ENCODE results near the gene GAB4. TPM values are rescaled to one million over a fixed set of nuclear protein-coding genes. Genes with fewer than 3 reads are reported as not detected.

GAB4 gene
- total RNA-seq, 2 experiments from 2014 or later, result not detected

DNA sequence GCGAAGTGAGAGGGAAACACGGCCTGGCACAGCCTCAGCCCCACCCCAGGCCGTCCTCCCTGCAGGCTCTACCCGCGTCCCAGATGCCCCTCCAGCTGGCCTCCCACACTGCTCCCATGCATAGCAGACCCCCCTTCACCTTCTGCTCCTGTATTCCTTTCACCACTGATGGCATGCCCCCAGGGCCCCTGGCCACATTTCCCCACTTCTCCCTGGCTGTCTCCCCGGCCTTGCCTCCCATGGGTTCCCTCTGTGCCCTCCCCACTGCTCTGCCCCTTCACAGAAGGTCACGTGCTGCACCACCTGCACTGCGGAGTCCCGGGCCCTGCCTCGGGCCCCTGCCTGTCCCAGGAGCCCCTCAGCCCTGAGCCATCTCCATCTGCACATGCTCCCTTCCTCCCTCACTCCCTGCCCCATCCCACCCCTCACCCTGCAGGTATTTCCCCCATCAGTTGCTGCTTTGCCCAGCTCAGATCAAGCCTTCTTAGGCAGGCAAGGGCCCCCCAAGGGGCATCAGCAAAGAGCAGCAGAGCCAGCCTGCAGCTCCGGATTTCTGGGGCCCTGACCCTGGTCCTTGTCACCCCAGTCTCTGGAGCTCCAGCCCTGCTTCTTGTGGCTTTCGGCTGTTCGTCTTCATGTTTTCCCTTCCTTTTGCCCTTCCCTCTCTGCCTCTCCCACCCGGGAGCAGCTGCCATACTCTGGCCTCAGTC lies 46.4 kb downstream of the GAB4 start:
- Mint-ChIP-seq H3K27ac (no peak overlapping the region), H3K36me3 (ENCODE audit: low read depth) (no peaks in the 10 kb centered on the region), H3K4me1 (ENCODE audit: low read depth) (no peaks in the 10 kb centered on the region), H3K4me3 (no peak overlapping the region), H3K9me3 (ENCODE audit: insufficient read depth) (no peaks in the 10 kb centered on the region), H3K27me3 (ENCODE audit: low read depth) (no peaks in the 10 kb centered on the region)
- ATAC-seq (no peak), DNase-seq (no peak)
- POLR2A ChIA-PET, result no interaction called here
- CTCF ChIA-PET, result no interaction called here

DNA sequence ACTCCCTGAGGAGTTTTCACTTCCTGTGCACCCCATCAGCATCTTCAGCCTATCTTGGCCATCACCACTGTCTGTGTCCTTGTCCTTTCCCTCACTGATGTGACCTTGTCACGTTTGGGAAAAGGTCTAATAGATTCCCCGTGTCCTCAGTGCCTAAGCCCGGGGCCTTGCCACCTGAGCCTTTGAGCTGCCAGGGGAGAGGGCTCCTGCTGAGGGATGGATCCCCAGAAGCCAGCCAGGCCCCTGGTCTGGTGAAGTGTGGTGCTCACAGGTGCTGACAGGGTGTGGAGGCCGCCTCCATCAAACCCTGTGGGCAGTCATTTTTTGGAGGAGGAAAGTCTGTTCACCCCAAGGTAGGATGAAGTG lies 47.2 kb downstream of the GAB4 start:
- Mint-ChIP-seq H3K4me3 (no peak overlapping the region), H3K4me1 (ENCODE audit: low read depth) (peaks cover 2% of the 10 kb centered on the region), H3K27ac (no peak overlapping the region), H3K9me3 (ENCODE audit: insufficient read depth) (no peaks in the 10 kb centered on the region), H3K27me3 (ENCODE audit: low read depth) (no peaks in the 10 kb centered on the region), H3K36me3 (ENCODE audit: low read depth) (no peaks in the 10 kb centered on the region)
- ATAC-seq (no peak), DNase-seq (no peak)
- ChIA-PET CTCF (no interaction called here), POLR2A (no interaction called here)

DNA sequence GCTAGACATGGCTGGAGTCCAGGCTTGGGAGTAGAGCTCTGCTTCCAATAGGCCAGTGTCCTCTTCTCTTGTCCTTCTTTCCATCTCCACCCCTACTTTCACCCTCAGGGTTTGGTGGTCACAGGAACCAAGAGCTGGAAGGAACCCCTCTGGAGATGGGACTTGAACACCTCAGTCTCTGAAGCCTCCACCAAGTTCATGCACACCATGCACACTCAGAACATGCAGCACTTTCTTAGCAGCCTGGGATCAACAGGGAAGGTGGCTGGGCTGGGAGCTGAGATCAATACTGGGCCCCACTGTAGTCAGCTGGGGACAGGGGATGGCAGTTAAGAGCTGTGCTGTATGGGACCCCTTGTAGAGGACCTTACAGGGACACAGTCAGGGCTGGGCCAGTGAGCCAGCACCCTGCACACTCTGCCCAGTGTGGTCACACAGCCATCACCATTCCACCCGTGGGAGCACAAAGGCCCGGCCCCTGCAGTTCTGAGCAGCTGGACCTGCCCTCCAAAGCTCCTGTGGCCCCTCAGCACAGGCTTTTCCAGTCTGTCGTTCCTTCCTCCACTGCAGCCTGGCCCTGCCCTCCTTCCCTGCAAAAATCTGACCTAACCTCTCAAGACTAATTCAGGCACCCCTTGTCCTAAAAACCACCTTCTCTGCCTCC lies 47.7 kb downstream of the GAB4 start:
- no peak for DNase-seq
- H3K36me3 Mint-ChIP-seq (ENCODE audit: low read depth), result no peaks in the 10 kb centered on the region
- no peak for ATAC-seq
- no peaks in the 10 kb centered on the region for H3K27me3 Mint-ChIP-seq (ENCODE audit: low read depth)
- ChIA-PET POLR2A (no interaction called here), CTCF (no interaction called here)
- H3K4me3 Mint-ChIP-seq, result no peak overlapping the region
- no peaks in the 10 kb centered on the region for H3K9me3 Mint-ChIP-seq (ENCODE audit: insufficient read depth)
- H3K27ac Mint-ChIP-seq, result no peak overlapping the region
- peaks cover 3% of the 10 kb centered on the region for H3K4me1 Mint-ChIP-seq (ENCODE audit: low read depth)

DNA sequence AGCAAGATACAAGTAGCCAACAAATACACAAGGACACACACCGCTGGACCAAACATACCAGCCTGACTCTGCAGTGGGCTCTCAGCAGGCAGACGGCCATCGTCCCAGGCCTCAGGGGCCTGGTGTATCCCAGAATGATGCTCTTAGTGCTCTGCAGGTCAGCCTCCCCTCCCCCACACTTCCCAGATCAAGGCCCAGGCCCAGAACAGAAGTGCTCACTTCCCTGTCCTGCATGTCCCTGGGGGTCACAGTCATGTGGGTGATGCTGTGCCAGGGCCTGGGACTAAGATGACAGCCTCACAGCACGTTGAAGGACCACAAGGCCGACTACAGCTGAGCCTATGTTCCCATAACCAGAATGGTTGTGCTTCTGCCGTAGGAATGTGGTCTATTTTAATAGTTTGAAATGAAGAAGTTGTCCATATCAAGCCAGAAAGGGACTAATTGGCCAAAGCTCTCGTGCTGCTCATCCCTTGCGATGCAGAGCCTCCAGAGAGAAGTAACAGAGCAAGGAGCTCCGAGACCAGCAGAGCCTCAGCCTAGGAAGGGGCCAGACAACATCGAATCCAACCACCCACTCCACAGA lies 48.6 kb downstream of the GAB4 start:
- H3K9me3 Mint-ChIP-seq (ENCODE audit: insufficient read depth), result no peaks in the 10 kb centered on the region
- DNase-seq, result no peak
- no peak for ATAC-seq
- ChIA-PET POLR2A (no interaction called here), CTCF (no interaction called here)
- H3K27me3 Mint-ChIP-seq (ENCODE audit: low read depth), result no peaks in the 10 kb centered on the region
- no peaks in the 10 kb centered on the region for H3K36me3 Mint-ChIP-seq (ENCODE audit: low read depth)
- H3K4me1 Mint-ChIP-seq (ENCODE audit: low read depth), result peaks cover 3% of the 10 kb centered on the region
- H3K27ac Mint-ChIP-seq, result no peak overlapping the region
- H3K4me3 Mint-ChIP-seq, result no peak overlapping the region

DNA sequence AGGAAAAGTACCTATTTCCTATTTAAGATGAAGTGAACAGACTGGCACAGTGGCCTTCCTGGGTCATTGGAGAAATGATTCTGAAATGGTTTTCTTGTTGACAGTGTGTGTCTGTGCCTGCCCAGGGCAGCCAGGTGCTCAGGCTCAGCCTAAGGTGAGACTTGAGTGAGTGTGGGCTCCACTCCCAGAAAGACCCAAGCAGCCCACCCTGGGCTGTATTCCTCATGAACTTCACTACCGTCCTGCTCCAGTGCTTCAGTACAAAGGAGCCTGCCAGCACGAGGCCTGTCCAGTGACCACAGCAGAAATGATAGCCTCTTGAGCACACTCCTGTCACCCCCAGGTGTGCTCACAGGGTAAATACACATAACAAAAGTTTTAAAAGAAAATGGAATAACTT lies 49.5 kb downstream of the GAB4 start:
- no peaks in the 10 kb centered on the region for H3K27me3 Mint-ChIP-seq (ENCODE audit: low read depth)
- no peaks in the 10 kb centered on the region for H3K36me3 Mint-ChIP-seq (ENCODE audit: low read depth)
- H3K9me3 Mint-ChIP-seq (ENCODE audit: insufficient read depth), result no peaks in the 10 kb centered on the region
- ATAC-seq (no peak), DNase-seq (no peak)
- CTCF ChIA-PET, result no interaction called here
- H3K4me1 Mint-ChIP-seq (ENCODE audit: low read depth), result peaks cover 3% of the 10 kb centered on the region
- POLR2A ChIA-PET, result no interaction called here
- H3K4me3 Mint-ChIP-seq, result no peak overlapping the region
- no peak overlapping the region for H3K27ac Mint-ChIP-seq

DNA sequence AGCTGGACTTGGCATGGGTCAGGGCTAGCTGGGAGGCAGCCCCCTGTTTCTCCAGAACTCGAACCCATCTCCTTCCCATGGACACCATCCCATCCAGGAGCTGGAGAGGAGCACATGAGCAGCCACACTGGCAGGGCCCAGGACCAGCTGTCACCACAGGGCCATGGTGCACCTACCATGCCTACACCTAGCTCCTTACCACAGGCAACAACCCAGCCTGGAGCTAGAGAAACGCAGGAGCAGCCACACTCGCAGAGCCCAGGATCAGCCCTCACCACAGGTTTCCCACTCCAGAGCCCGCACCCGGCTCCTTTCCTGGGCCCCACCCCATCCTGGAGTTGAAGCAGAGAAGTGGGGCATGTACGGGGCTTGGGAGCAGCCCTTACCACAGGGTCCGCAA lies 50.2 kb downstream of the GAB4 start:
- H3K36me3 Mint-ChIP-seq (ENCODE audit: low read depth), result no peaks in the 10 kb centered on the region
- no peaks in the 10 kb centered on the region for H3K27me3 Mint-ChIP-seq (ENCODE audit: low read depth)
- ChIA-PET POLR2A (no interaction called here), CTCF (no interaction called here)
- H3K4me3 Mint-ChIP-seq, result no peak overlapping the region
- H3K4me1 Mint-ChIP-seq (ENCODE audit: low read depth), result peaks cover 3% of the 10 kb centered on the region
- DNase-seq, result no peak
- no peaks in the 10 kb centered on the region for H3K9me3 Mint-ChIP-seq (ENCODE audit: insufficient read depth)
- ATAC-seq, result no peak
- no peak overlapping the region for H3K27ac Mint-ChIP-seq

DNA sequence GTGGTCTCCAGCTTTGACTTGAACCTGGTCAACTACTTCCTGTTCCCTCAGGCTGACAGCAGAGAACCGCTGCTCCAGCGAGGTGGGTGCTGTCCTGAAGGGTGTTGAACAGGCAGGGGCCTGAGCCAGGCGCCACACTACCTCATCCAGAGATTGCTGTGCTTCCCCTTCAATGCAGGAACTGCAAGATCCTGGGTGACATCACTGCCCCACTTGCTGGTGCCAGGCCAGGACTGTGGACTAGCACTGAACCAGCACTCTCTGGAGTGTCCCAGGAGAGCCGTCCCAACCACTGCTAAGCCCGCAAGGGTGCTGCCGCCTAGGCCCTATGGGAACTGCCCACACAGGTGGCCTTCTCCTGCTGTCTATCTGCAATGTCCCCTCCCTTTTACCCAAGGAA lies 51.7 kb downstream of the GAB4 start:
- H3K36me3 Mint-ChIP-seq (ENCODE audit: low read depth), result no peaks in the 10 kb centered on the region
- CTCF ChIA-PET, result no interaction called here
- DNase-seq (no peak), ATAC-seq (no peak)
- H3K4me3 Mint-ChIP-seq, result no peak overlapping the region
- no peaks in the 10 kb centered on the region for H3K27me3 Mint-ChIP-seq (ENCODE audit: low read depth)
- POLR2A ChIA-PET, result no interaction called here
- H3K27ac Mint-ChIP-seq, result no peak overlapping the region
- H3K9me3 Mint-ChIP-seq (ENCODE audit: insufficient read depth), result no peaks in the 10 kb centered on the region
- H3K4me1 Mint-ChIP-seq (ENCODE audit: low read depth), result peaks cover 3% of the 10 kb centered on the region

DNA sequence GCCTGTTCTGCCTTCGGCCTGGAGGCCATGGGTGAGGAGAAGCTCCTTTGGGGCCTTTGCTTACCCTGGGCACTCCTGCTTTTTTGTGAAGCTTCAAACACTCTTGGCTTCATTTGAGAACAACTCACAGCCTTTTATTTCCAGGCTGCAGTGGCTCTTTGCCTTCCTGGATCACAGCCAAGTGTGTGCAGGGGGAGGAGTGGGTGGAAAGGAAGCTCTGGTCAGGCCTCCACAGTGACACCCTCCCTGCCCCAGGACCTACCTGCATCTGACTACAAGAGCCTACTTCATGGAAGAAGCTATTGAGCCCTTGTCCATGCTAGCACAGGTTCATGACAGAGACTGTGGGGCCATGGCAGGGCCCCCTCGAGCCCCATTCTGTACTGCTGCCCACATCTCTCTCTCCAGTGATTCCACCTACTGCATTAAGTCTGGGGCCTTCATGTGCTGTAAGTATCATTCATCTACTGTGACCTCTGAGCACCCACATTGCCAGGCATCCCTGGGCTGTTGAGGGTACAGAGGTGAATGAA lies 52.3 kb downstream of the GAB4 start:
- no peaks in the 10 kb centered on the region for H3K27me3 Mint-ChIP-seq (ENCODE audit: low read depth)
- no peak overlapping the region for H3K4me3 Mint-ChIP-seq
- no peaks in the 10 kb centered on the region for H3K36me3 Mint-ChIP-seq (ENCODE audit: low read depth)
- ChIA-PET CTCF (no interaction called here), POLR2A (no interaction called here)
- peaks cover 3% of the 10 kb centered on the region for H3K4me1 Mint-ChIP-seq (ENCODE audit: low read depth)
- no peaks in the 10 kb centered on the region for H3K9me3 Mint-ChIP-seq (ENCODE audit: insufficient read depth)
- H3K27ac Mint-ChIP-seq, result no peak overlapping the region
- no peak for DNase-seq
- ATAC-seq, result no peak

DNA sequence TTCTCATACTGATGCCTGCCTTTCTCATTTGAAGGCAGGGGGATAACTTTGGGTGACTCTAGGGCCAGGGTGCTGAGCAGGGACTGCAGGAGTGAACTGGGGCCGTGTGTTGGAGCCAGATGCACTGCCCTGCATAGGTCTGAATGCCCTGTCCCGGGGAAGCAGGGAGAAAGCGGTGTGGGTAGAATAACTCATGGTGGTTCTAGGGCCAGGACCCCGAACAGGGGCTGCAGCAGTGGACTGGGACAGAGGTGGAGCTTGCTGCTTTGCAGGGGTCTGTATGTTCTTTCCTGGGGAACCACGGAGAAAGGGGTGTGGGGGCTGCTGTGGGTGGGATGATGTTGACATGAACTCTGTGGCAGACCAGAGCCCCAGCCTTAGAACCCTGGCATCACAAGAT lies 52.9 kb downstream of the GAB4 start:
- ChIA-PET CTCF (interaction anchor here (1.1 kb wide), 1 partner anchor 103 kb away, joined by 4 read pairs; no protein-coding TSS in a partner anchor), POLR2A (no interaction called here)
- Mint-ChIP-seq H3K9me3 (ENCODE audit: insufficient read depth) (no peaks in the 10 kb centered on the region), H3K27me3 (ENCODE audit: low read depth) (no peaks in the 10 kb centered on the region), H3K36me3 (ENCODE audit: low read depth) (no peaks in the 10 kb centered on the region), H3K4me1 (ENCODE audit: low read depth) (peaks cover 3% of the 10 kb centered on the region), H3K4me3 (no peak overlapping the region), H3K27ac (no peak overlapping the region)
- no peak for DNase-seq
- no peak for ATAC-seq

DNA sequence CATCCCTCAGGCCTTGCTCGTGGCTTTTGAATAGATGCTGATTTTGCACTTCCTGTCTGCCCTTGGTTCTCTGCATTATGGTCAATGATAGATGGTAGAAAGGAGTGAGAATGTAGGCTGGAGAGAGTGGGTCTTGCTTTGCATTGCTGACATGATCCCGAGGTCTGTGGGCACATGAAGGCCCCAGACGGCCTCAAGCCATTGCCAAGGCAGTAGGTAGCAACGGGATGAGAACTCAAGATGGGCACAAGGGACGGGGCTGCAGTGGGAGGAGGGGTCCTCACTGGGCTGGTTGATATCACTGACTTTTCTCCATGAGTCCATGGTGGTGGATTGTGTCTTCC lies 54.0 kb downstream of the GAB4 start:
- ChIA-PET CTCF (interaction anchor here (1.1 kb wide), 1 partner anchor 104 kb away, joined by 4 read pairs; no protein-coding TSS in a partner anchor), POLR2A (no interaction called here)
- Mint-ChIP-seq H3K27ac (no peak overlapping the region), H3K4me3 (no peak overlapping the region), H3K4me1 (ENCODE audit: low read depth) (peaks cover 3% of the 10 kb centered on the region), H3K27me3 (ENCODE audit: low read depth) (no peaks in the 10 kb centered on the region), H3K36me3 (ENCODE audit: low read depth) (no peaks in the 10 kb centered on the region), H3K9me3 (ENCODE audit: insufficient read depth) (no peaks in the 10 kb centered on the region)
- ATAC-seq (no peak), DNase-seq (no peak)

DNA sequence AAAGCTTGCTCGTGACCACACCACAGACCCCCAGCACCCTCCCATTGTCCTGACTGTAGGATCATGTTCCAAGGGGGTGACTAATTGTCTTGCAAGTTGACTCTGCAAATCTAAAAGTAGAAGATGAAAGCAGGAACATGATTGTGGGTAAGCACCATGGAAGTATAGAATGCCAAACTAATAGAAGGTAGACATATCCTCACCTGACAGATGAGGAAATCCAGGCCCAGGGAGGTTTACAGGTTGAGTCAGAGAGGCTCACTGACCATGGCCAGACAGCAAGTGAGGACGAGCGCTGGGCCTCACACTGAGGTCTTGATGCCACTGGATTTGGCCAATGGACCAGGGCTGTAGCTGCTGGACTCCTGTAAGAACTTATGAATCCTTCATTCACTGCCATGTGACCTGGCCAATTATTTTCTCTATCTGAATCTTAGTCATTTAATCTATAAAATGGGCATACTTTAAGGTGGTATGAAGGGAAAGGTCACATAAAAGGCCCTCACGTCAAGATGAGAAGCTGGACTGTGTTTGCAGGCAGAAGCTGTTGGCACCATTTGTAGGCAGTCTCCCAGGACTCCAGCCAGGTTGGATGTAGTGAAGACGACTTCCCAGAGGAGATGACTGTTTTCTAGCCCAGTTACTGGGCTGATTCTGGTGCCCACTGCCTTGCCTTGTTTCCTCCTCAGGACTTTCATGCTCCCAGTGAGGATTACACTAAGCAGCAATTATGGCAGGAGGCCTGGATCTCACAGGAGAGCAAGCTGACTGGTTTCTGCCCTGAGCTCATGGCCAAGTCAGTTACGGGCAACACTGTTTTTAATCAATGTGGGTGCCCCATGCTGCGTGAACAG lies 54.6 kb downstream of the GAB4 start:
- ATAC-seq (no peak), DNase-seq (no peak)
- Mint-ChIP-seq H3K36me3 (ENCODE audit: low read depth) (no peaks in the 10 kb centered on the region), H3K27ac (no peak overlapping the region), H3K9me3 (ENCODE audit: insufficient read depth) (no peaks in the 10 kb centered on the region), H3K27me3 (ENCODE audit: low read depth) (no peaks in the 10 kb centered on the region), H3K4me3 (no peak overlapping the region), H3K4me1 (ENCODE audit: low read depth) (peaks cover 3% of the 10 kb centered on the region)
- CTCF ChIA-PET, result no interaction called here
- POLR2A ChIA-PET, result no interaction called here

DNA sequence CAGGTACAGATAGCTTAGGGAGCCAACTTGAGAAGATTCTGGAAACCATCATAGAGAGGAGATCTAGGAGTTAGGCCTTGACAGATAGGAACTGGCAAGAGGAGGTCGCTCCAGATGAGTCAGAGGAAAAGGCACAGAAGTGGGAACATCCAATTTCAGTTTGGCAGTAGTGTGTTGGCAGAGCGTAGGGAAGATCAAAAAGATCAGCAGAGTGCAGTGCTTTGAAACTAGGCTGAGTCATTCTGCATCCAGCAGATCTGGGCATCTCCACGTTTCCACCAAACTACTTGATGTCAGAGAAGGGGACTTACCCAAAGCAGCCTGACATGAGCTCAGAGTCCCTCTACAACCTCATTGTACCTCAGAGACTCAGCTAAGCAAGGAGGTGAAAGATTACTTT lies 58.5 kb downstream of the GAB4 start:
- Mint-ChIP-seq H3K27me3 (ENCODE audit: low read depth) (no peaks in the 10 kb centered on the region), H3K4me1 (ENCODE audit: low read depth) (no peaks in the 10 kb centered on the region), H3K36me3 (ENCODE audit: low read depth) (no peaks in the 10 kb centered on the region), H3K4me3 (no peak overlapping the region), H3K9me3 (ENCODE audit: insufficient read depth) (no peaks in the 10 kb centered on the region), H3K27ac (no peak overlapping the region)
- ChIA-PET POLR2A (no interaction called here), CTCF (no interaction called here)
- ATAC-seq (no peak), DNase-seq (no peak)
